Subcutaneous abdominal adipose tissue (tissue), 5 donors: Measurements from ENCODE around the gene FHAD1.

Source experiments
- H3K27ac ChIP-seq: one replicate; pipeline ENCODE4 v1.7.0; 2013; ENCODE audit warnings: low read depth, mild to moderate bottlenecking, inconsistent platforms, low read length, moderate library complexity
- H3K27me3 ChIP-seq, 5 donors: one replicate each; pipeline ENCODE4 v1.7.0; 2013; ENCODE audit warnings: low read length in 5 of 5, inconsistent platforms in 1 of 5; ENCODE audit not compliant: control insufficient read depth in 5 of 5, insufficient read depth in 4 of 5
- H3K36me3 ChIP-seq, 5 donors: one replicate each; pipeline ENCODE4 v1.7.0; 2013; ENCODE audit warnings: low read length in 5 of 5; ENCODE audit not compliant: control insufficient read depth in 5 of 5, insufficient read depth in 5 of 5
- H3K4me1 ChIP-seq, 5 donors: one replicate each; pipeline ENCODE4 v1.7.0; 2013; ENCODE audit warnings: low read length in 5 of 5, mild to moderate bottlenecking in 3 of 5, moderate library complexity in 1 of 5; ENCODE audit not compliant: control insufficient read depth in 5 of 5, insufficient read depth in 5 of 5
- H3K4me3 ChIP-seq, 5 donors: one replicate each; pipeline ENCODE4 v1.7.0; 2013; ENCODE audit warnings: low read length in 5 of 5, low read depth in 1 of 5
- H3K9ac ChIP-seq, 5 donors: one replicate each; pipeline ENCODE4 v1.7.0; 2013; ENCODE audit warnings: low read length in 5 of 5, mild to moderate bottlenecking in 4 of 5, moderate library complexity in 3 of 5
- H3K9me3 ChIP-seq, 5 donors: one replicate each; pipeline ENCODE4 v1.7.0; 2013; ENCODE audit warnings: low read length in 5 of 5; ENCODE audit not compliant: control insufficient read depth in 5 of 5
- donor health status: healthy.
- donor health status: healthy.
- donor health status: healthy.
- donor health status: healthy.
- donor health status: healthy.

Gene FHAD1

GRCh38 chr1:15311122-15311822 lies 64.2 kb downstream of the FHAD1 start:
- Histone ChIP-seq H3K36me3 (no peaks in the 10 kb centered on the region), H3K4me3 (no peak overlapping the region), H3K27ac (no peak overlapping the region), H3K27me3 (peaks cover 0 to 4% (median 4%) of the 10 kb centered on the region in 5 donors), H3K9ac (no peak overlapping the region), H3K9me3 (peaks cover 0 to 9% (median 6%) of the 10 kb centered on the region in 5 donors), H3K4me1 (no peaks in the 10 kb centered on the region)

GRCh38 chr1:15311880-15312279 lies 64.9 kb downstream of the FHAD1 start:
- Histone ChIP-seq H3K27me3 (peaks cover 0 to 4% (median 4%) of the 10 kb centered on the region in 5 donors), H3K36me3 (no peaks in the 10 kb centered on the region), H3K9ac (no peak overlapping the region), H3K4me3 (no peak overlapping the region), H3K4me1 (no peaks in the 10 kb centered on the region), H3K27ac (no peak overlapping the region), H3K9me3 (peaks cover 0 to 9% (median 6%) of the 10 kb centered on the region in 5 donors)

- no peak overlapping the region for H3K9ac ChIP-seq
Measured at GRCh38 chr1:15312626-15313411, 65.8 kb downstream of the FHAD1 start.

GRCh38 chr1:15314328-15315281 lies 67.6 kb downstream of the FHAD1 start:
- Histone ChIP-seq H3K27ac (no peak overlapping the region), H3K27me3 (peaks cover 0 to 4% (median 4%) of the 10 kb centered on the region in 5 donors), H3K9me3 (peaks cover 0 to 9% (median 6%) of the 10 kb centered on the region in 5 donors), H3K36me3 (no peaks in the 10 kb centered on the region), H3K4me3 (no peak overlapping the region), H3K4me1 (no peaks in the 10 kb centered on the region), H3K9ac (no peak overlapping the region)

More at GRCh38 chr1:15312626-15313411, 65.8 kb downstream of the FHAD1 start:
- no peaks in the 10 kb centered on the region for H3K4me1 ChIP-seq
- no peaks in the 10 kb centered on the region for H3K36me3 ChIP-seq
- H3K27me3 ChIP-seq, result peaks cover 0 to 4% (median 4%) of the 10 kb centered on the region in 5 donors
- no peak overlapping the region for H3K4me3 ChIP-seq
- H3K9me3 ChIP-seq, result peaks cover 0 to 9% (median 6%) of the 10 kb centered on the region in 5 donors
- no peak overlapping the region for H3K27ac ChIP-seq

GRCh38 chr1:15315815-15316214 lies 68.8 kb downstream of the FHAD1 start:
- Histone ChIP-seq H3K4me1 (no peaks in the 10 kb centered on the region), H3K27me3 (peaks cover 0 to 4% (median 0%) of the 10 kb centered on the region in 5 donors), H3K27ac (no peak overlapping the region)

GRCh38 chr1:15316510-15316909 lies 69.5 kb downstream of the FHAD1 start:
- Histone ChIP-seq H3K9ac (no peak overlapping the region), H3K4me3 (no peak overlapping the region), H3K27me3 (peaks cover 0 to 4% (median 0%) of the 10 kb centered on the region in 5 donors), H3K27ac (no peak overlapping the region), H3K9me3 (peaks cover 0 to 15% (median 7%) of the 10 kb centered on the region in 5 donors), H3K36me3 (no peaks in the 10 kb centered on the region), H3K4me1 (no peaks in the 10 kb centered on the region)

More at GRCh38 chr1:15315815-15316214, 68.8 kb downstream of the FHAD1 start:
- Histone ChIP-seq H3K9ac (no peak overlapping the region), H3K4me3 (no peak overlapping the region), H3K36me3 (no peaks in the 10 kb centered on the region), H3K9me3 (peaks cover 0 to 15% (median 9%) of the 10 kb centered on the region in 5 donors)

- Histone ChIP-seq H3K4me3 (no peak overlapping the region), H3K27me3 (peaks cover 4 to 10% (median 7%) of the 10 kb centered on the region in 5 donors), H3K9ac (no peak overlapping the region), H3K4me1 (peaks cover 0 to 8% (median 4%) of the 10 kb centered on the region in 5 donors), H3K9me3 (peaks cover 0 to 10% (median 7%) of the 10 kb centered on the region in 5 donors), H3K36me3 (no peaks in the 10 kb centered on the region), H3K27ac (no peak overlapping the region)
Measured at GRCh38 chr1:15320267-15320666, 73.2 kb downstream of the FHAD1 start.

- H3K27me3 ChIP-seq, result peaks cover 0 to 12% (median 7%) of the 10 kb centered on the region in 5 donors
- H3K9me3 ChIP-seq, result peaks cover 0 to 10% (median 7%) of the 10 kb centered on the region in 5 donors
- peaks cover 0 to 8% (median 4%) of the 10 kb centered on the region in 5 donors for H3K4me1 ChIP-seq
- no peak overlapping the region for H3K27ac ChIP-seq
- no peak overlapping the region for H3K4me3 ChIP-seq
- H3K9ac ChIP-seq, result no peak overlapping the region
- H3K36me3 ChIP-seq, result no peaks in the 10 kb centered on the region
Measured at GRCh38 chr1:15321601-15322000, 74.6 kb downstream of the FHAD1 start.

GRCh38 chr1:15322648-15323350 lies 75.8 kb downstream of the FHAD1 start:
- no peak overlapping the region for H3K27ac ChIP-seq
- peaks cover 0 to 10% (median 7%) of the 10 kb centered on the region in 5 donors for H3K9me3 ChIP-seq
- H3K9ac ChIP-seq, result no peak overlapping the region
- H3K27me3 ChIP-seq, result peaks cover 2 to 20% (median 7%) of the 10 kb centered on the region in 5 donors
- H3K4me1 ChIP-seq, result peaks cover 0 to 17% (median 9%) of the 10 kb centered on the region in 5 donors
- no peaks in the 10 kb centered on the region for H3K36me3 ChIP-seq
- H3K4me3 ChIP-seq, result no peak overlapping the region
